ENCODE measurements around the gene ST7. TPM values are rescaled to one million over a fixed set of nuclear protein-coding genes. Genes with fewer than 3 reads are reported as not detected.

The ST7 gene
- total RNA-seq, 1 donor from 2014 or later, result 39.3 TPM

- Mint-ChIP-seq H3K27me3 (ENCODE audit: low read depth, unreplicated experiment) (no peaks in the 10 kb centered on the region), H3K27ac (ENCODE audit: unreplicated experiment) (no peak overlapping the region), H3K9me3 (ENCODE audit: unreplicated experiment) (no peaks in the 10 kb centered on the region), H3K4me3 (ENCODE audit: unreplicated experiment) (no peak overlapping the region), H3K36me3 (ENCODE audit: low read depth, unreplicated experiment) (peaks cover 13% of the 10 kb centered on the region), H3K4me1 (ENCODE audit: low read depth, unreplicated experiment) (no peaks in the 10 kb centered on the region)
- Histone ChIP-seq H3K27me3 (ENCODE audit: insufficient read depth, low read length) (no peaks in the 10 kb centered on the region), H2AFZ (ENCODE audit: low read depth, low read length) (no peak overlapping the region), H3K9me3 (ENCODE audit: insufficient read depth, low read depth, low read length) (no peaks in the 10 kb centered on the region), H3K36me3 (ENCODE audit: insufficient read depth, low read length) (peaks cover 10% of the 10 kb centered on the region), H3K79me2 (ENCODE audit: insufficient read depth, low read length) (no peaks in the 10 kb centered on the region), H4K20me1 (ENCODE audit: insufficient read depth, low read length) (no peaks in the 10 kb centered on the region), H3K4me2 (ENCODE audit: low read length) (no peak overlapping the region), H3K9ac (ENCODE audit: low read length) (no peak overlapping the region), H3K4me3 (ENCODE audit: insufficient read depth, low read depth, low read length) (no peak overlapping the region), H3K27ac (ENCODE audit: low read depth, low read length) (no peak overlapping the region), H3K4me1 (ENCODE audit: insufficient read depth, low read length) (no peaks in the 10 kb centered on the region)
- no peak for TF ChIP-seq CTCF (IDR thresholded peaks at IDR 0.05; ENCODE audit: insufficient read depth, low read depth, low read length)
- no peak for TF ChIP-seq EZH2 (IDR thresholded peaks at IDR 0.05; ENCODE audit: insufficient read depth, low read length)
- no peak for FAIRE-seq
- no peak for DNase-seq (ENCODE audit: low read depth)
Measured at GRCh38 chr7:117172283-117172682, 219.0 kb downstream of the ST7 start.

- Histone ChIP-seq H3K4me1 (ENCODE audit: insufficient read depth, low read length) (no peaks in the 10 kb centered on the region), H3K27me3 (ENCODE audit: insufficient read depth, low read length) (no peaks in the 10 kb centered on the region), H3K79me2 (ENCODE audit: insufficient read depth, low read length) (no peaks in the 10 kb centered on the region), H3K36me3 (ENCODE audit: insufficient read depth, low read length) (peaks cover 10% of the 10 kb centered on the region), H2AFZ (ENCODE audit: low read depth, low read length) (no peak overlapping the region), H4K20me1 (ENCODE audit: insufficient read depth, low read length) (no peaks in the 10 kb centered on the region), H3K9ac (ENCODE audit: low read length) (no peak overlapping the region), H3K4me2 (ENCODE audit: low read length) (no peak overlapping the region), H3K4me3 (ENCODE audit: insufficient read depth, low read depth, low read length) (no peak overlapping the region), H3K27ac (ENCODE audit: low read depth, low read length) (no peak overlapping the region), H3K9me3 (ENCODE audit: insufficient read depth, low read depth, low read length) (no peaks in the 10 kb centered on the region)
- FAIRE-seq (no peak), DNase-seq (ENCODE audit: low read depth) (peak; percentile 29)
- H3K4me3 Mint-ChIP-seq (ENCODE audit: unreplicated experiment), result no peak overlapping the region
- no peaks in the 10 kb centered on the region for H3K4me1 Mint-ChIP-seq (ENCODE audit: low read depth, unreplicated experiment)
- TF ChIP-seq EZH2 (IDR thresholded peaks at IDR 0.05; ENCODE audit: insufficient read depth, low read length) (no peak), CTCF (IDR thresholded peaks at IDR 0.05; ENCODE audit: insufficient read depth, low read depth, low read length) (no peak)
- no peaks in the 10 kb centered on the region for H3K9me3 Mint-ChIP-seq (ENCODE audit: unreplicated experiment)
- H3K27me3 Mint-ChIP-seq (ENCODE audit: low read depth, unreplicated experiment), result no peaks in the 10 kb centered on the region
- peaks cover 15% of the 10 kb centered on the region for H3K36me3 Mint-ChIP-seq (ENCODE audit: low read depth, unreplicated experiment)
- H3K27ac Mint-ChIP-seq (ENCODE audit: unreplicated experiment), result no peak overlapping the region
Measured at GRCh38 chr7:117173035-117173770, 219.9 kb downstream of the ST7 start.

DNA sequence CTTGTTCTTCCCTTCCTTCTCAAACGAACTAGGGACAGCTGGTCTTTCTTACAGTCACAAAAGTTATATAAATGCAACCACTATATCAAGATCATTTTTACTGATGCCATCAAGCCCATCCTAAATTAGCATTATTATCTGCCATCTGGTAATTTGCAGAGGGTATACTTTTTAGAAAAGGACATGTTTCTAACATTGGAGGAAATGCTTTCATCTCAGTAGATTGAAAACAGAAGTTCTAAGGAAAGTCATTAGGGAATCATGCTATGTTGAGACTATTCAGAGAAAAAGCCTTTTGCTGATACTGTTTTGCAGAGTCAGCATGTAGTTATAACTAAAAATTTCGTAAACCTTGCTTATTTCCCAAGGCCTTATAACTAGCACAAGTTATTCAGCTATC is 222.9 kb downstream of the ST7 start:
- H3K9me3 ChIP-seq (ENCODE audit: insufficient read depth, low read depth, low read length), result no peaks in the 10 kb centered on the region
- no peaks in the 10 kb centered on the region for H3K27me3 ChIP-seq (ENCODE audit: insufficient read depth, low read length)
- peaks cover 7% of the 10 kb centered on the region for H3K36me3 ChIP-seq (ENCODE audit: insufficient read depth, low read length)
- Mint-ChIP-seq H3K36me3 (ENCODE audit: low read depth, unreplicated experiment) (peaks cover 11% of the 10 kb centered on the region), H3K27ac (ENCODE audit: unreplicated experiment) (no peak overlapping the region), H3K9me3 (ENCODE audit: unreplicated experiment) (no peaks in the 10 kb centered on the region), H3K4me1 (ENCODE audit: low read depth, unreplicated experiment) (no peaks in the 10 kb centered on the region), H3K27me3 (ENCODE audit: low read depth, unreplicated experiment) (no peaks in the 10 kb centered on the region), H3K4me3 (ENCODE audit: unreplicated experiment) (no peak overlapping the region)
- no peak overlapping the region for H3K27ac ChIP-seq (ENCODE audit: low read depth, low read length)
- H3K4me2 ChIP-seq (ENCODE audit: low read length), result no peak overlapping the region
- H3K4me3 ChIP-seq (ENCODE audit: insufficient read depth, low read depth, low read length), result no peak overlapping the region
- no peak for FAIRE-seq
- H3K9ac ChIP-seq (ENCODE audit: low read length), result no peak overlapping the region
- H3K4me1 ChIP-seq (ENCODE audit: insufficient read depth, low read length), result no peaks in the 10 kb centered on the region
- TF ChIP-seq EZH2 (IDR thresholded peaks at IDR 0.05; ENCODE audit: insufficient read depth, low read length) (no peak), CTCF (IDR thresholded peaks at IDR 0.05; ENCODE audit: insufficient read depth, low read depth, low read length) (no peak)
- H2AFZ ChIP-seq (ENCODE audit: low read depth, low read length), result no peak overlapping the region
- H4K20me1 ChIP-seq (ENCODE audit: insufficient read depth, low read length), result no peaks in the 10 kb centered on the region
- no peaks in the 10 kb centered on the region for H3K79me2 ChIP-seq (ENCODE audit: insufficient read depth, low read length)
- no peak for DNase-seq (ENCODE audit: low read depth)
